ENCODE results near the gene CDKAL1. TPM values are rescaled to one million over a fixed set of nuclear protein-coding genes. Genes with fewer than 3 reads are reported as not detected.

CDKAL1 gene
- polyA plus RNA-seq, 2 of the 4 experiments (the other 2 are of a cell fraction): 4.7 to 8.3 TPM

DNA sequence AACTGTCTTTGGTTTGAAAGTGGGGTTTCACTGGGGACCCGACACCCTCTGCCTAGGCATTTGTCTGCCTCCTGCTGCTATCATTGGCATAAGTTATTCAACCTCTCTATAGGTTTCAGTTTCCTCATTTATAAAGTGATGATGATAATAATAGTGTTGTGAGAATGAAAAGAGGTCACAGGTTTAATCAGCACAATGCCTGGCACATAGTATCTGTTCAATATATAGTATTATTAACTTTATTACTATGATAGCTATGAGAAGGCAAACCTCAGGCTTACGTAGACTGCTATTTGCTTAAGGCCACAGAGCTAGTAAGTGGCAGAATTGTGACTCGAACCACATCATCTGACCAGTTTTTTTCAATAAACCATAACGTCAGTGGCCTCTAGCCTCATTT is 256.8 kb downstream of the CDKAL1 start:
- 96% methylated on average over 4 of the region's 4 CpGs for WGBS (ENCODE audit: missing lambda C conversion rate)
- no peak overlapping the region for H3K4me2 ChIP-seq
- CTCF ChIA-PET: interaction anchor here (1.5 kb wide), 1 partner anchor 799 kb away, joined by 3 read pairs; no protein-coding TSS in a partner anchor
- DNase-seq (ENCODE audit: low read depth in 1 of 2, low spot score in 1 of 2) (no peak), FAIRE-seq (no peak), ATAC-seq (no peak)
- POLR2A ChIA-PET: no interaction called here
- no peaks in the 10 kb centered on the region for H3K9me3 ChIP-seq
- no peak for TF ChIP-seq FOXS1 (CRISPR knock-in tag; IDR thresholded peaks at IDR 0.05)
- TF ChIP-seq SMC3 (IDR thresholded peaks at IDR 0.05): no peak
- TF ChIP-seq NR3C1 (IDR thresholded peaks at IDR 0.05): no peak
- TF ChIP-seq KDM5A (IDR thresholded peaks at IDR 0.05): no peak
- no peak for TF ChIP-seq JUNB (IDR thresholded peaks at IDR 0.05)
- TF ChIP-seq CHD4 (IDR thresholded peaks at IDR 0.05; ENCODE audit: borderline replicate concordance): no peak
- no peak for TF ChIP-seq ZSCAN20 (CRISPR knock-in tag; IDR thresholded peaks at IDR 0.05)
- no peak for TF ChIP-seq EHMT2 (IDR thresholded peaks at IDR 0.05; ENCODE audit: low read depth)
- no peak for TF ChIP-seq CHD2 (IDR thresholded peaks at IDR 0.05; ENCODE audit: low read length, partially characterized antibody)
- TF ChIP-seq, protein P1, sequence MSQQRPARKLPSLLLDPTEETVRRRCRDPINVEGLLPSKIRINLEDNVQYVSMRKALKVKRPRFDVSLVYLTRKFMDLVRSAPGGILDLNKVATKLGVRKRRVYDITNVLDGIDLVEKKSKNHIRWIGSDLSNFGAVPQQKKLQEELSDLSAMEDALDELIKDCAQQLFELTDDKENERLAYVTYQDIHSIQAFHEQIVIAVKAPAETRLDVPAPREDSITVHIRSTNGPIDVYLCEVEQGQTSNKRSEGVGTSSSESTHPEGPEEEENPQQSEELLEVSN (IDR thresholded peaks at IDR 0.05; ENCODE audit: borderline replicate concordance, low read depth): no peak
- no peak for TF ChIP-seq RARB (CRISPR knock-in tag; IDR thresholded peaks at IDR 0.05)
- TF ChIP-seq, protein P2, sequence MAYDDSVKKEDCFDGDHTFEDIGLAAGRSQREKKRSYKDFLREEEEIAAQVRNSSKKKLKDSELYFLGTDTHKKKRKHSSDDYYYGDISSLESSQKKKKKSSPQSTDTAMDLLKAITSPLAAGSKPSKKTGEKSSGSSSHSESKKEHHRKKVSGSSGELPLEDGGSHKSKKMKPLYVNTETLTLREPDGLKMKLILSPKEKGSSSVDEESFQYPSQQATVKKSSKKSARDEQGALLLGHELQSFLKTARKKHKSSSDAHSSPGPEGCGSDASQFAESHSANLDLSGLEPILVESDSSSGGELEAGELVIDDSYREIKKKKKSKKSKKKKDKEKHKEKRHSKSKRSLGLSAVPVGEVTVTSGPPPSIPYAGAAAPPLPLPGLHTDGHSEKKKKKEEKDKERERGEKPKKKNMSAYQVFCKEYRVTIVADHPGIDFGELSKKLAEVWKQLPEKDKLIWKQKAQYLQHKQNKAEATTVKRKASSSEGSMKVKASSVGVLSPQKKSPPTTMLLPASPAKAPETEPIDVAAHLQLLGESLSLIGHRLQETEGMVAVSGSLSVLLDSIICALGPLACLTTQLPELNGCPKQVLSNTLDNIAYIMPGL (CRISPR knock-in tag; IDR thresholded peaks at IDR 0.05; ENCODE audit: borderline replicate concordance): no peak
- TF ChIP-seq, protein P3, sequence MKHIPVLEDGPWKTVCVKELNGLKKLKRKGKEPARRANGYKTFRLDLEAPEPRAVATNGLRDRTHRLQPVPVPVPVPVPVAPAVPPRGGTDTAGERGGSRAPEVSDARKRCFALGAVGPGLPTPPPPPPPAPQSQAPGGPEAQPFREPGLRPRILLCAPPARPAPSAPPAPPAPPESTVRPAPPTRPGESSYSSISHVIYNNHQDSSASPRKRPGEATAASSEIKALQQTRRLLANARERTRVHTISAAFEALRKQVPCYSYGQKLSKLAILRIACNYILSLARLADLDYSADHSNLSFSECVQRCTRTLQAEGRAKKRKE (CRISPR knock-in tag; IDR thresholded peaks at IDR 0.05; ENCODE audit: low read depth): no peak
- TF ChIP-seq, protein P4, sequence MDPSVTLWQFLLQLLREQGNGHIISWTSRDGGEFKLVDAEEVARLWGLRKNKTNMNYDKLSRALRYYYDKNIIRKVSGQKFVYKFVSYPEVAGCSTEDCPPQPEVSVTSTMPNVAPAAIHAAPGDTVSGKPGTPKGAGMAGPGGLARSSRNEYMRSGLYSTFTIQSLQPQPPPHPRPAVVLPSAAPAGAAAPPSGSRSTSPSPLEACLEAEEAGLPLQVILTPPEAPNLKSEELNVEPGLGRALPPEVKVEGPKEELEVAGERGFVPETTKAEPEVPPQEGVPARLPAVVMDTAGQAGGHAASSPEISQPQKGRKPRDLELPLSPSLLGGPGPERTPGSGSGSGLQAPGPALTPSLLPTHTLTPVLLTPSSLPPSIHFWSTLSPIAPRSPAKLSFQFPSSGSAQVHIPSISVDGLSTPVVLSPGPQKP (IDR thresholded peaks at IDR 0.05; ENCODE audit: low read depth, low read length): no peak
- TF ChIP-seq, protein P5, sequence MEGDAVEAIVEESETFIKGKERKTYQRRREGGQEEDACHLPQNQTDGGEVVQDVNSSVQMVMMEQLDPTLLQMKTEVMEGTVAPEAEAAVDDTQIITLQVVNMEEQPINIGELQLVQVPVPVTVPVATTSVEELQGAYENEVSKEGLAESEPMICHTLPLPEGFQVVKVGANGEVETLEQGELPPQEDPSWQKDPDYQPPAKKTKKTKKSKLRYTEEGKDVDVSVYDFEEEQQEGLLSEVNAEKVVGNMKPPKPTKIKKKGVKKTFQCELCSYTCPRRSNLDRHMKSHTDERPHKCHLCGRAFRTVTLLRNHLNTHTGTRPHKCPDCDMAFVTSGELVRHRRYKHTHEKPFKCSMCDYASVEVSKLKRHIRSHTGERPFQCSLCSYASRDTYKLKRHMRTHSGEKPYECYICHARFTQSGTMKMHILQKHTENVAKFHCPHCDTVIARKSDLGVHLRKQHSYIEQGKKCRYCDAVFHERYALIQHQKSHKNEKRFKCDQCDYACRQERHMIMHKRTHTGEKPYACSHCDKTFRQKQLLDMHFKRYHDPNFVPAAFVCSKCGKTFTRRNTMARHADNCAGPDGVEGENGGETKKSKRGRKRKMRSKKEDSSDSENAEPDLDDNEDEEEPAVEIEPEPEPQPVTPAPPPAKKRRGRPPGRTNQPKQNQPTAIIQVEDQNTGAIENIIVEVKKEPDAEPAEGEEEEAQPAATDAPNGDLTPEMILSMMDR (IDR thresholded peaks at IDR 0.05): no peak
- TF ChIP-seq, protein P6, sequence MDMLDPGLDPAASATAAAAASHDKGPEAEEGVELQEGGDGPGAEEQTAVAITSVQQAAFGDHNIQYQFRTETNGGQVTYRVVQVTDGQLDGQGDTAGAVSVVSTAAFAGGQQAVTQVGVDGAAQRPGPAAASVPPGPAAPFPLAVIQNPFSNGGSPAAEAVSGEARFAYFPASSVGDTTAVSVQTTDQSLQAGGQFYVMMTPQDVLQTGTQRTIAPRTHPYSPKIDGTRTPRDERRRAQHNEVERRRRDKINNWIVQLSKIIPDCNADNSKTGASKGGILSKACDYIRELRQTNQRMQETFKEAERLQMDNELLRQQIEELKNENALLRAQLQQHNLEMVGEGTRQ (IDR thresholded peaks at IDR 0.05): no peak
- TF ChIP-seq, protein P7, sequence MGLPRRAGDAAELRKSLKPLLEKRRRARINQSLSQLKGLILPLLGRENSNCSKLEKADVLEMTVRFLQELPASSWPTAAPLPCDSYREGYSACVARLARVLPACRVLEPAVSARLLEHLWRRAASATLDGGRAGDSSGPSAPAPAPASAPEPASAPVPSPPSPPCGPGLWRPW (IDR thresholded peaks at IDR 0.05): no peak
- no peak for TF ChIP-seq RNF2 (IDR thresholded peaks at IDR 0.05; ENCODE audit: borderline replicate concordance, low read depth)
- no peak for TF ChIP-seq HOXB5 (CRISPR knock-in tag; IDR thresholded peaks at IDR 0.05)
- H3K27ac ChIP-seq: no peak overlapping the region
- H3K4me1 ChIP-seq: no peaks in the 10 kb centered on the region
- H3K4me3 ChIP-seq: no peak overlapping the region

DNA sequence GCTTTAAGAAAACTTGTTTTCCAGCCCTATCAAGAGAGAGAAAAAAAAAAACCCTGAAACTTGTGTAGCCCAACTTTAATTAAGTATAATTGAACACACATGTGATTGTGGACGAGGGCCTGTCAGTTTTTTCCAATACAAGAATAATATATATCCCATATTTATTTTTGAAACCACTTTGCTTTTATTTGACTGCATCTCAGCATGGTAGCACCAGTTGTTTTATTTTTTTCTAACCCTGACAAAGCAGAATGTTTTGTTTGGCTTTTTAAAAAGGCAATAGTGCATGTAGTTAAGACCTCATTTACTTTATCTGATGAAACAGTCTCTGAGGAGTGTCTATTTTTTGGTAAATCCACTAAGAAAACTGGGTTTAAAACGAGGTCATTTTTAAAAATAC is 257.7 kb downstream of the CDKAL1 start:
- CTCF ChIA-PET: interaction anchor here (1.5 kb wide), 1 partner anchor 798 kb away, joined by 3 read pairs; no protein-coding TSS in a partner anchor
- Histone ChIP-seq H3K4me1 (no peaks in the 10 kb centered on the region), H3K4me2 (no peak overlapping the region), H3K4me3 (no peak overlapping the region), H3K27ac (no peak overlapping the region), H3K9me3 (no peaks in the 10 kb centered on the region)
- FAIRE-seq (no peak), ATAC-seq (no peak), DNase-seq (ENCODE audit: low read depth in 1 of 2, low spot score in 1 of 2) (no peak)
- WGBS (ENCODE audit: missing lambda C conversion rate): 70% methylated on average over 2 of the region's 2 CpGs
- TF ChIP-seq MYC (IDR thresholded peaks at IDR 0.05; ENCODE audit: borderline replicate concordance, low read length) (no peak), POLR2A (IDR thresholded peaks at IDR 0.05; ENCODE audit: low read length) (no peak), POLR2AphosphoS2 (conservative IDR thresholded peaks at IDR 0.05; ENCODE audit: low read length) (no peak), RARB (CRISPR knock-in tag; IDR thresholded peaks at IDR 0.05) (no peak), CBX2 (IDR thresholded peaks at IDR 0.05; ENCODE audit: borderline replicate concordance, low read depth) (no peak), SREBF2 (IDR thresholded peaks at IDR 0.05) (no peak), SMC3 (IDR thresholded peaks at IDR 0.05) (no peak), RCOR1 (IDR thresholded peaks at IDR 0.05; ENCODE audit: low read depth, low read length) (no peak), NFE2L2 (conservative IDR thresholded peaks at IDR 0.05; ENCODE audit: low read length) (no peak), EHMT2 (IDR thresholded peaks at IDR 0.05; ENCODE audit: low read depth) (no peak), EP300 (IDR thresholded peaks at IDR 0.05) (no peak)
- TF ChIP-seq, protein P2 (CRISPR knock-in tag; IDR thresholded peaks at IDR 0.05; ENCODE audit: borderline replicate concordance): no peak
- POLR2A ChIA-PET: no interaction called here
